GM21367 (cell line): ENCODE results near the gene PARP1.

ENCODE experiments used
- ATAC-seq: cut with Tn5 transposase; IDR thresholded peaks from one replicate; pipeline ENCODE4 v1.9.1; 2021; ENCODE audit not compliant: unreplicated experiment

PARP1 gene

DNA sequence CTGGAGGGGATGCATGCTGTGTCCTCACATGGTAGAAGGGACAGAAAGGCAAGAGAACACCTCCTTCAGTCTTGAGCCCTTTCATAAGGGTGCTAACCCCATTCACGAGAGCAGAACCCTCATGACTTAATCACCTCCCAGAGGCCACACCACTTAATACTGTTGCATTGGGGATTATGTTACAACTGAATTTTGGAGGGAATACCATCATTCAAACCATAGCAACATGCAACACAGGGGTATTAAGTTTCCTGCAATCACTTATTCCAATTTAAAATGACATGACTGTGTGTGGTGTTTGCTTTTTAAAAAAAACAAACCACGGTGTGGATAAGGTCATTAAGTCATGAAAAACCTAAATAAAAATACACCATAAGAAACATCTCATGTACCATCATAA lies 95.8 kb downstream of the PARP1 start:
- ATAC-seq = no peak

DNA sequence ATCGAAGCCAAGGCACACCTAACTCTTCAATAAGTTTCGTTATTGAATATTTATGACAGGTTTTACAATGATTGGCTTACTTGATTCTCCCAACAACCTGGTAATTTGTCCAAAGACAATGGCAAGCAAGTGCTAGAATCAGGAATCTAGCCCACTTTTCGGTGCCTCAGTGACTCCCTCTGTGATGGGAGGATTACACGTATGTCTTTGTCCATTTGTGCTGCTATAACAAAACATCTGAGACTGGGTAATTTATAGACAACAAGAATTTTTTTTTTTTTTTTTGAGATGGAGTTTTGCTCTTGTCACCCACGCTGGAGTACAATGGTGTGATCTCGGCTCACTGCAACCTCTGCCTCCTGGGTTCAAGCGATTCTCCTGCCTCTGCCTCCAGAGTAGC lies 96.5 kb downstream of the PARP1 start:
- ATAC-seq = no peak
